Activated CD4-positive, CD25-positive, alpha-beta regulatory T cell treated with anti-CD3 and anti-CD28 coated beads, Interleukin-2, amount 50 U/mL, for 16 hours (primary cell): ENCODE measurements around the gene SEC14L3.

Experiments used
- DNase-seq: peaks from one replicate; pipeline ENCODE4 v3.0.0-alpha.2; 2020; ENCODE audit warnings: low read depth, low spot score

The SEC14L3 gene

GRCh38 chr22:30445438-30446145 is 26.2 kb downstream of the SEC14L3 start:
- no peak for DNase-seq

GRCh38 chr22:30444632-30445437 is 27.0 kb downstream of the SEC14L3 start:
- no peak for DNase-seq

GRCh38 chr22:30441088-30441487 is 30.7 kb downstream of the SEC14L3 start:
- DNase-seq = no peak

- DNase-seq = no peak
These were observed 32.0 kb downstream of the SEC14L3 start for GRCh38 chr22:30439836-30440235.

- no peak for DNase-seq
These were observed 32.6 kb downstream of the SEC14L3 start for GRCh38 chr22:30439226-30439625.

GRCh38 chr22:30438559-30438958 is 33.3 kb downstream of the SEC14L3 start:
- DNase-seq = no peak

- no peak for DNase-seq
These were observed 35.6 kb downstream of the SEC14L3 start for GRCh38 chr22:30436196-30436595.

- peak; percentile 71 for DNase-seq
These were observed 36.1 kb downstream of the SEC14L3 start for GRCh38 chr22:30435674-30436126.

GRCh38 chr22:30434843-30435242 is 37.0 kb downstream of the SEC14L3 start:
- no peak for DNase-seq

- no peak for DNase-seq
These were observed 38.0 kb downstream of the SEC14L3 start for GRCh38 chr22:30433773-30434172.

GRCh38 chr22:30433227-30433626 is 38.6 kb downstream of the SEC14L3 start:
- DNase-seq = no peak

- DNase-seq = no peak
These were observed 39.3 kb downstream of the SEC14L3 start for GRCh38 chr22:30432520-30432919.

GRCh38 chr22:30432096-30432495 is 39.7 kb downstream of the SEC14L3 start:
- DNase-seq = no peak

- DNase-seq = no peak
These were observed 40.9 kb downstream of the SEC14L3 start for GRCh38 chr22:30430933-30431332.

GRCh38 chr22:30429887-30430286 is 41.9 kb downstream of the SEC14L3 start:
- no peak for DNase-seq

- DNase-seq = no peak
These were observed 43.9 kb downstream of the SEC14L3 start for GRCh38 chr22:30427871-30428270.

GRCh38 chr22:30426388-30427353 is 45.1 kb downstream of the SEC14L3 start:
- DNase-seq = peak; percentile 78

GRCh38 chr22:30425616-30426387 is 46.0 kb downstream of the SEC14L3 start, which contains the start of gene MTFP1:
Gene MTFP1, plus strand, starts transcription at chr22:30425768. Its CDS starts 112 bp downstream, at chr22:30425880.
- DNase-seq = no peak

GRCh38 chr22:30425327-30425615 is 46.5 kb downstream of the SEC14L3 start:
- no peak for DNase-seq

GRCh38 chr22:30424534-30425326 is 47.1 kb downstream of the SEC14L3 start:
- DNase-seq = no peak
